ENCODE data around the gene DSCAML1.

Gene DSCAML1

GRCh38 chr11:117830674-117831351 is 33.8 kb upstream of the DSCAML1 start:
- DNase-seq = no peak

DNA sequence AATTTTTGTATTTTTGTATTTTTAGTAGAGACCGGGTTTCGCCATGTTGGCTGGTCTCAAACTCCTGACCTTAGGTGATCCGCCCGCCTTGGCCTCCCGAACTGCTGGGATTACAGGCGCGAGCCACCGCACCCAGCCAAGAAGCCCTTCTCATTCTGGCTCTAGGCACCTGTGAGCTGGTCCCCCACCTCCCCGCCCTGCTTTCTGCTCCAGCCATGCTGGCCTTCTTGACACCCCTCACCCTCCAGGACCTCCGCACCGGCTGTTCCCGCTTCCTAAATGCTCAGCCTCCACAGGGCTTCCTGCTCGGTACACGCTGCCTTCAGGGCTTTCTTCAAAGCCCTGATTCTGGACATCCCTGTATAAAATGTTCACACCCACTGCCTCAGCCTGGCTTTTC is 33.1 kb upstream of the DSCAML1 start:
- no peak for DNase-seq

GRCh38 chr11:117829369-117829725 is 32.3 kb upstream of the DSCAML1 start:
- no peak for DNase-seq

DNA sequence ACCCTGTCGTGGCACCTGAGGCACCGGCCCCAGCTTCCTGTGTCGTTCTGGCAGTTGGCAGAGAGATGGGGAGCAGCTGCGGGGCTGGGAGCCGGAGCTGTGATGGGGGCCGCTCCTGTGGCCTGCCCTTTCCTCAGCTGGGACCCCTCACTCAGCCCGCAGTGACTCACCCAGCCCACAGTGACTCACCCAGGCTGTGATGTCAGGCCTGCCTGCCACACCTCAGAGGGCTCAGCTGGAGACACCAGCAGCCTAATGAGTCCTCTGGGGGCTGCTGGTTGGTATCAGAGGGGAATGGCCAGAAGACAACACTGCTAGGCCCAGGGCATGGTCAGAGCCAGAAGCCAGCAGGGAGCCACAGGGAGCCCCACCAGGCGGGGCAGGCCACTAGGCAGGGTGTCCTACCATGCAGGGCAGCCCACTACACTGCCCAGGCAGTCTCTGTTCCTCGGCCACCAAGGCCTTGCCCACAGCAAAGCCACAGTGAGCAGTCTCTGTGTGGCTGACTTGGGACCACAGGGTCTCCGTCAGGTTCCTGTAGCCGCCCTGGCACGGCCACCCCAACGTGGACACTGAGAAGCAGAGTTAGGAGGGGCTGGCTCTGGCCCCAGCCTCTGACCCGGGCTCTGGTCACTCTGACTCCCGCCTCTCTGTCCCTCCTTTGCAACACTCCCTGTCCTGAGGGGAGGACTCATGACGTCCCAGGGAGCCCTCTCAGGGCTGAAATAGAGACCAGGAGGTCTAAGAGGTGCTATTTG is 31.8 kb upstream of the DSCAML1 start:
- no peak for DNase-seq

DNA sequence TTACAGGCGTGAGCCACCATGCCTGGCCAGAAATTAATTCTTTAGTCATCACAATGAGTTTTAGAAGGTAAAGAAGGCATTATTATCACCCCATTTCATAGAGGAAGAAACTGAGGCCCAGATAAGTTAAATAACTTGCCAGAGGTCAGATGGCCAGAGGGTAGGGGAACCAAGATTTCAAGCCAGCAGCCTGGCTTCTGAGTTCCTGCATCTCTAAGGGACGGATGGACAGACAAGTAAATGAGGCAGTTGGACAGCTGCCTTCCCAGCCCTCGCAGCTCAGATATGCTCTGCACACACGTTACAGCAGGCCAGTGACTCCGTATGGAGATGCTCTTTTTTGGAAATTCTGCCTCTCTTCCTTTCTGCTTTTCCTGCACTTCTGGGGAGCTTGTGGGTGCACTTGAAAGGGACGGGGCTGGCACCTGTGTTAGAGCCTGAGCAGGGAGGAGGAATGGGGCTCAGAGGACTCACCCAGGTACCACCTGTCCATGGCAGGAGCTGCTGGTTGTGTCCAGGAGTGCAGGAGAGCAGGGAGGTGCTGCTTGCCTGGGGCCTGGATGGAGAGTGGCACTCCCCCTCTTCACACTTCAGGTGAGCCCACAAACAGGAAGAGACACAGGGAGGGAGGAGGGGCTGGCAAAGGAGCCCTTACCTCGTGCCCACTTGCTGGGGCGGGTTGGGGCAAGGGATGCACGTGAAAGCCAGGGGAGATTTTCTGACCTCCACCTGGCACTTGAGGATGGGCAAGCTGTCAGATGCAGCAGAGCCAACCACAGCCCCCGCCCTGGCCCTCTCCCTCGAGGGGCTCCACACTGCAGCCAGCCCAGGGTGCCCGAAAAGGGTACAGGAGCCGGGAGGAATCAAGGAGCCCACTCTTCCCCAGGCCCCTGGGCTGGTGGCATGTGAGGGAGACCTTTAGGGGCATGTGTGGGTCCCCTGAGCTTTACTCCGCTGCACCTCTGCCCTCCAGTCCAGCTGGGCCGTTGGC is 30.8 kb upstream of the DSCAML1 start:
- peak; percentile 33 for DNase-seq

- no peak for DNase-seq
These were observed 29.8 kb upstream of the DSCAML1 start for GRCh38 chr11:117826832-117827231.

DNA sequence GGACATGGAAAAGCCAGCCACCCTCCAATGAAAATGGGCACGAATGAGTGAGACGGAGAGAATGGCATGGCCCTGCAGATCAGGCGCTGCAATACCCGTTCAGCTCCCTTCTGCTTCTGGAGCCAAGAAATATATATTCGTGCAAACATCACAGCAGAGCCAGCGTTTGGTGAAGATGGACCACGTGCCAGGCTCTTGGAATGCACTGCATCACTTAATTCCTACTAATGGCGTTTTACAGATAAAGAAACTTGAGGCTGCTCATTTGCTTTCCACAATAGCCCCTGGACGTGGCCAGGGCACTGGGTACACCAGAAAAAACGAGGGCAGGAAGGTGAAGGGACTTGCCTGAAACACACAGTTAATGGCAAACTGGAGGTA is 29.2 kb upstream of the DSCAML1 start:
- DNase-seq = no peak

- no peak for DNase-seq
These were observed 28.6 kb upstream of the DSCAML1 start for GRCh38 chr11:117825538-117826189.

GRCh38 chr11:117824571-117825537 is 27.8 kb upstream of the DSCAML1 start, which contains the start of gene FXYD2:
Gene FXYD2 (minus strand): TSS chr11:117824744. CDS start chr11:117824678, 66 bp downstream.
- DNase-seq = no peak

GRCh38 chr11:117823946-117824420 is 27.0 kb upstream of the DSCAML1 start:
- DNase-seq = no peak

GRCh38 chr11:117823294-117823945 is 26.4 kb upstream of the DSCAML1 start:
- no peak for DNase-seq

GRCh38 chr11:117822074-117823033 is 25.3 kb upstream of the DSCAML1 start:
- peak; percentile 10 for DNase-seq

GRCh38 chr11:117821431-117821830 is 24.4 kb upstream of the DSCAML1 start:
- no peak for DNase-seq

DNA sequence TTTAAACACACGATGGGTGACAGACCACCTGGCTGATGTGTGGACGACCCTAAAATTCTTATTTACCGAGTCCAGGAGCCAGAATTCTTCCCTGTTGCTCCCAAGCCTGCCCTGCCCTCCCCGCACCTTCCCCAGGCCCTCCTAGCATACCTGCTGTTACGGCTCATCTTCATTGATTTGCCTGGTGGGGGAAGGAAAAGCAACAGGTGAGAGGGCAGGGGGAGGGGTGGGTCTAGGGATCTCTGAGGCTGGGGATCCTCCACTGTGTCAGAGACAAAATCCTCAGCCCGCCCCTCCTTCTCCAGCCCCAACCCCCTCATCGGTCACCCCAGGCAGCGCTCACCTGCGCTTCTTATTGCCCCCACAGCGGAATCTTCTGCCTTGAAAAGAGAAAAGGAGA is 23.5 kb upstream of the DSCAML1 start:
- DNase-seq = no peak

DNA sequence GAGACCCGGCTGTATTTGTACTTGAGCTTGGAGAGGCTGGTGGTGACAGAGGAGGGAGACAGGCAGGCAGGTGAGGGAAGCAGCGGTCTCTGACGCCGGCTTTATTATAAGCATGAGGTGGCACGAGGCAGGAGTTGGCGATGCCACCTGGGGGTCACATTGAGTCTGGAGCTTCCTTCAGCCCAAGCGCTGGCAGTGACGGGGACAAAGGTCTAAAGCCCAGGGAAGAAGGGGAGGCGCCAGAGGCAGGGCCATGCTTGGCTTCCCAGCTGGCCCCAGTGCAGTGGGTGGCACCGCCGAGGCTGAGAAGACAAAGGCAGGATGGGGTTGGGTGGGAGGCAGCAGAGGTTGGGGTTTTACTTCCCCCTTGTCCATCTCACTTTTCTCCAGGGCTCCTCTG is 23.1 kb upstream of the DSCAML1 start:
- peak; percentile 95 for DNase-seq

GRCh38 chr11:117819096-117820040 is 22.4 kb upstream of the DSCAML1 start:
- DNase-seq = peak; percentile 26

GRCh38 chr11:117818041-117818873 is 21.2 kb upstream of the DSCAML1 start:
- DNase-seq = no peak
